ENCODE data around the gene RSBN1. TPM values are rescaled to one million over a fixed set of nuclear protein-coding genes. Genes with fewer than 3 reads are reported as not detected.

Gene RSBN1
- total RNA-seq, 1 experiment from 2014 or later: 16.6 TPM

GRCh38 chr1:113787663-113788062 is 24.6 kb downstream of the RSBN1 start:
- Histone ChIP-seq H4K20me1 (ENCODE audit: insufficient read depth) (no peaks in the 10 kb centered on the region), H3K4me2 (ENCODE audit: low read length) (no peak overlapping the region), H3K4me3 (replicated peaks in 1 of 2; ENCODE audit: low read depth in 1 of 2, low read length in 2 of 2) (no peak overlapping the region), H3K9ac (ENCODE audit: low read length) (no peak overlapping the region), H3K27ac (ENCODE audit: low read depth, low read length) (no peak overlapping the region), H3K4me1 (ENCODE audit: control insufficient read depth in 1 of 2, insufficient read depth in 2 of 2, low read length in 2 of 2) (peaks cover 3 to 12% of the 10 kb centered on the region in 2 experiments), H3K9me3 (ENCODE audit: control insufficient read depth in 1 of 2, insufficient read depth in 1 of 2, low read depth in 1 of 2, low read length in 2 of 2) (no peaks in the 10 kb centered on the region), H2AFZ (ENCODE audit: low read depth, low read length, poor library complexity, severe bottlenecking) (no peak overlapping the region), H3K27me3 (ENCODE audit: insufficient read depth, low read length) (no peaks in the 10 kb centered on the region), H3K9me2 (ENCODE audit: insufficient read depth) (no peaks in the 10 kb centered on the region), H3K36me3 (ENCODE audit: control insufficient read depth in 1 of 2, insufficient read depth in 2 of 2, low read length in 2 of 2) (no peaks in the 10 kb centered on the region), H3K79me2 (ENCODE audit: insufficient read depth, low read length) (peaks cover 35% of the 10 kb centered on the region)
- CTCF ChIA-PET: no interaction called here
- intact Hi-C loops (cut with micrococcal nuclease): no loop called here
- no peak for ATAC-seq
- RAD21 ChIA-PET (ENCODE audit: low non-redundant PET in 1 of 2, low total read pairs in 2 of 2, uncharacterized antibody in 2 of 2, unreplicated experiment in 2 of 2): no interaction called here
- no peak for DNase-seq (ENCODE audit: low read depth, low spot score)
- no peak for TF ChIP-seq ZFX (IDR thresholded peaks at IDR 0.05)
- TF ChIP-seq, protein P1, sequence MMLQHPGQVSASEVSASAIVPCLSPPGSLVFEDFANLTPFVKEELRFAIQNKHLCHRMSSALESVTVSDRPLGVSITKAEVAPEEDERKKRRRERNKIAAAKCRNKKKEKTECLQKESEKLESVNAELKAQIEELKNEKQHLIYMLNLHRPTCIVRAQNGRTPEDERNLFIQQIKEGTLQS (IDR thresholded peaks at IDR 0.05): no peak
- TF ChIP-seq ZNF274 (IDR thresholded peaks at IDR 0.05; ENCODE audit: low read depth, low read length): no peak
- no peak for TF ChIP-seq ELF1 (IDR thresholded peaks at IDR 0.05; ENCODE audit: borderline replicate concordance, low read depth)
- no peak for TF ChIP-seq CBX3 (IDR thresholded peaks at IDR 0.05; ENCODE audit: low read depth)
- no peak for TF ChIP-seq SP1 (IDR thresholded peaks at IDR 0.05; ENCODE audit: low read depth)
- no peak for TF ChIP-seq EGR1 (IDR thresholded peaks at IDR 0.05; ENCODE audit: low read depth)
- TF ChIP-seq FOSL1 (IDR thresholded peaks at IDR 0.05; ENCODE audit: low read depth): no peak
- TF ChIP-seq REST (IDR thresholded peaks at IDR 0.05; ENCODE audit: low read depth): no peak
- TF ChIP-seq CEBPB (IDR thresholded peaks at IDR 0.05; ENCODE audit: low read depth): no peak
- no TSS peak for BruUV-seq (replicated peaks)
- POLR2A ChIA-PET: interaction anchor here (1.2 kb wide), 1 partner anchor 12 kb away, joined by 3 read pairs; no protein-coding TSS in a partner anchor
